ENCODE measurements around the gene ZNRF1. TPM values are rescaled to one million over a fixed set of nuclear protein-coding genes. Genes with fewer than 3 reads are reported as not detected.

ZNRF1 gene
- total RNA-seq, 4 donors from 2014 or later = 12.8 to 24.1 (median 19.0) TPM

DNA sequence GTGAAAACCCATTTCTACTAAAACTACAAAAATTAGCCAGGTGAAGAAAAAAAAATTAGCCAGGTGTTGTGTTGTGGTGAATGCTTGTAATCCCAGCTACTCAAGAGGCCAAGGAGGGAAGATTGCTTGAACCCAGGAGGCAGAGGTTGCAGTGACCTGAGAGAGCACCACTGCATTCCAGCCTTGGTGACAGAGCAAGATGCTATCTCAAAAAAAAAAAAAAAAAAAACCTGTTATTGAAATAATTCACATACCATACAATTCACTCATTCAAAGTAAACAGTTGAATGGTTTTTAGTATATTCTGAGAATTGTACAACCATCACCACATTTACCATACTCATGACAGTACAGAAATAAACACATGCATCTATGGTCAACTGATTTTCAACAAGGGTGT lies 31.0 kb downstream of the ZNRF1 start:
- TF ChIP-seq, protein P1, sequence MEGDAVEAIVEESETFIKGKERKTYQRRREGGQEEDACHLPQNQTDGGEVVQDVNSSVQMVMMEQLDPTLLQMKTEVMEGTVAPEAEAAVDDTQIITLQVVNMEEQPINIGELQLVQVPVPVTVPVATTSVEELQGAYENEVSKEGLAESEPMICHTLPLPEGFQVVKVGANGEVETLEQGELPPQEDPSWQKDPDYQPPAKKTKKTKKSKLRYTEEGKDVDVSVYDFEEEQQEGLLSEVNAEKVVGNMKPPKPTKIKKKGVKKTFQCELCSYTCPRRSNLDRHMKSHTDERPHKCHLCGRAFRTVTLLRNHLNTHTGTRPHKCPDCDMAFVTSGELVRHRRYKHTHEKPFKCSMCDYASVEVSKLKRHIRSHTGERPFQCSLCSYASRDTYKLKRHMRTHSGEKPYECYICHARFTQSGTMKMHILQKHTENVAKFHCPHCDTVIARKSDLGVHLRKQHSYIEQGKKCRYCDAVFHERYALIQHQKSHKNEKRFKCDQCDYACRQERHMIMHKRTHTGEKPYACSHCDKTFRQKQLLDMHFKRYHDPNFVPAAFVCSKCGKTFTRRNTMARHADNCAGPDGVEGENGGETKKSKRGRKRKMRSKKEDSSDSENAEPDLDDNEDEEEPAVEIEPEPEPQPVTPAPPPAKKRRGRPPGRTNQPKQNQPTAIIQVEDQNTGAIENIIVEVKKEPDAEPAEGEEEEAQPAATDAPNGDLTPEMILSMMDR (IDR thresholded peaks at IDR 0.05) = no peak
- TF ChIP-seq EP300 (IDR thresholded peaks at IDR 0.05) (no peak), POLR2A (IDR thresholded peaks at IDR 0.05) (no peak), POLR2AphosphoS5 (IDR thresholded peaks at IDR 0.05) (no peak)
- Histone ChIP-seq H3K36me3 (no peaks in the 10 kb centered on the region), H3K4me3 (no peak overlapping the region), H3K27me3 (no peaks in the 10 kb centered on the region), H3K4me1 (peaks cover 10 to 30% (median 22%) of the 10 kb centered on the region in 3 donors), H3K27ac (no peak overlapping the region), H3K9me3 (no peaks in the 10 kb centered on the region)
- ATAC-seq = no peak

DNA sequence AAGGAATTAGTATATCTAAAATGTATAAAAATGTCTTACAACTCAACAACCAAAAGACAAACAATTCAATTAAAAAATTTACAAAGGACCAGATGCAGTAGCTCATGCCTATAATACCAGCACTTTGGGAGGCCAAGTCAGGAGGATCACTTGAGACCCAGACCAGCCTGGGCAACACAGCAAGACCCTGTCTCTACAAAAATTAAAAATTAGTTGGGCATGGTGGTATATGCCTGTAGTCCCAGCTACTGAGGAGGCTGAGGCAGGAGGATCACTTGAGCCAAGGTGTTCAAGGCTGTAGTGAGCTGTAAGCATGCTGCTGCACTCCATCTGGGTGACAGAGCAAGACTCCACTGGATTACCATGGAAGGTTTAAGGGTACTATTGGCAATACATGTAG lies 33.8 kb downstream of the ZNRF1 start:
- H3K36me3 ChIP-seq = no peaks in the 10 kb centered on the region
- TF ChIP-seq POLR2A (IDR thresholded peaks at IDR 0.05) = no peak
- no peak for TF ChIP-seq POLR2AphosphoS5 (IDR thresholded peaks at IDR 0.05)
- no peak for TF ChIP-seq EP300 (IDR thresholded peaks at IDR 0.05)
- TF ChIP-seq, protein P1 (IDR thresholded peaks at IDR 0.05) = no peak
- H3K27ac ChIP-seq = no peak overlapping the region
- peaks cover 0 to 8% (median 0%) of the 10 kb centered on the region in 3 donors for H3K4me1 ChIP-seq
- H3K4me3 ChIP-seq = no peak overlapping the region
- no peaks in the 10 kb centered on the region for H3K27me3 ChIP-seq
- ATAC-seq = no peak
- no peaks in the 10 kb centered on the region for H3K9me3 ChIP-seq

DNA sequence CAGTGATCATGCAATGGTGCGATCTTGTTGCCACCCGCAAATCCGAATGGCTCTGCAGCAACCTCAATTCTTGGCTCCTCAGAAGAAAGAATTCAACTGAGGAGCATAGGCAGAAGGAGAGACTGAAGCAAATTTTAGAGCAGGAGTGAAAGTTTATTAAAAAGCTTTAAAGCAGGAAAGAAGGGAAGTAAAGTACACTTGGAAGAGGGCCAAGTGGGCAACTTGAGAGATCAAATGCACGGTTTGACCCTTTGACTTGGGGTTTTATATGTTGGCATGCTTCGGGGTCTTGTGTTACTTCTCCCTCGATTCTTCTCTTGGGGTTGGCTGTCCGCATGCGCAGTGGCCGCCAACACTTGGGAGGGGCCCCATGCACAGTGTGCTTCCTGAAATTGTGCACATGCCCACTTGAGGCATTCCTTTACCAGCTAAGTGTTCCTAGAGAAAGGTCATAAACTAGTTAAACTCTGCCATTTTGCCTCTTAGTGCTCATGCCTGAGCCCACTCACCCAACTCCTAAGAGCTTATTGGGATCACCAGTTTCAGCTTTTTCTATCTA lies 36.7 kb downstream of the ZNRF1 start:
- TF ChIP-seq POLR2AphosphoS5 (IDR thresholded peaks at IDR 0.05) (no peak), POLR2A (IDR thresholded peaks at IDR 0.05) (no peak), EP300 (IDR thresholded peaks at IDR 0.05) (no peak)
- TF ChIP-seq, protein P1 (IDR thresholded peaks at IDR 0.05) = no peak
- H3K36me3 ChIP-seq = no peaks in the 10 kb centered on the region
- H3K27me3 ChIP-seq = no peaks in the 10 kb centered on the region
- H3K27ac ChIP-seq = no peak overlapping the region
- H3K4me1 ChIP-seq = peaks cover 0 to 8% (median 0%) of the 10 kb centered on the region in 3 donors
- no peak overlapping the region for H3K4me3 ChIP-seq
- WGBS, 2 donors (ENCODE audit: low coverage in 1 of 2) = 76 to 92% methylated on average over 8 to 9 of the region's 9 CpGs
- ATAC-seq = no peak
- H3K9me3 ChIP-seq = peaks cover 0 to 11% (median 0%) of the 10 kb centered on the region in 3 donors

DNA sequence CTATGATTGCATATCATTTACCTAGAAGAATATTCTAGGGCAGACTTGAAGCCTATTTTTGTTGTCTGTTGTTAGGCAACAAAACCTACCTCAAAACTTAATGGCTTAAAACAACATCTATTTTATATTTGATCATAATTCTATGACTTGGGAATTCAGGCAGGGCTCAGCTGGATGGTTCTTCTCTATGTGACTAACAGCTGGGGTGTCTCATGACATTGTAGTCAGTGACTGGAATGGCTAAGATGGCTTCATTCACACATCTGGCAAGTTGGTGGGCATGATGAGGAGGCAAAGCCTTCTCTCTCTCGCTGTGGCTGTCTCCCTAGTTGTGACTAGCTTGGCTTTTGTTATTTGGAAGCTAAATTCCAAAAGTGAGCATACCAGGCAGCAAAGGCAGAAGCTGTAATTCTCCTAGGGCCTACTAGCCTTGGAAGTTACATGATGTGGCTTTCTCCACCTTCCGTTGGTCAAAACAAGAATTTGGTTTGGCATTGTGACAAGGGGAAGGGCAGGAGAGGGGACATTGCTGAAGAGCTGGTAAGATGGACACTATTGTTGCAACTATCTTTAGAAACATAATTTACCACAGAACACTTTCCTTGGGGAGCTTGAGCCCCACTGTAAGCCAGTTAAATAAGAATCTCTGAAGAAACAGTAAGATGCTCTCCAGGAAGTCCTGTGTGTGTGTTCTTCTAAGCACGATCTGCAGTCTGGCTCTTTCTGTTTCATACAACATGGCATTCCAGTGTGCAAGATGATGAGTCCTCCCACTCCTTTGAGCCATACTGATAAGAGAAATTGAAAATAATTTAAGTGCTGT lies 39.4 kb downstream of the ZNRF1 start:
- Histone ChIP-seq H3K4me1 (peaks cover 0 to 21% (median 6%) of the 10 kb centered on the region in 3 donors), H3K36me3 (no peaks in the 10 kb centered on the region), H3K9me3 (peaks cover 0 to 11% (median 0%) of the 10 kb centered on the region in 3 donors), H3K27ac (no peak overlapping the region), H3K4me3 (no peak overlapping the region), H3K27me3 (no peaks in the 10 kb centered on the region)
- WGBS, 2 donors (ENCODE audit: low coverage in 1 of 2) = 69 to 89% methylated on average over 1 of the region's 3 CpGs
- TF ChIP-seq, protein P1 (IDR thresholded peaks at IDR 0.05) = no peak
- TF ChIP-seq POLR2A (IDR thresholded peaks at IDR 0.05) (no peak), EP300 (IDR thresholded peaks at IDR 0.05) (no peak), POLR2AphosphoS5 (IDR thresholded peaks at IDR 0.05) (no peak)
- ATAC-seq = no peak

DNA sequence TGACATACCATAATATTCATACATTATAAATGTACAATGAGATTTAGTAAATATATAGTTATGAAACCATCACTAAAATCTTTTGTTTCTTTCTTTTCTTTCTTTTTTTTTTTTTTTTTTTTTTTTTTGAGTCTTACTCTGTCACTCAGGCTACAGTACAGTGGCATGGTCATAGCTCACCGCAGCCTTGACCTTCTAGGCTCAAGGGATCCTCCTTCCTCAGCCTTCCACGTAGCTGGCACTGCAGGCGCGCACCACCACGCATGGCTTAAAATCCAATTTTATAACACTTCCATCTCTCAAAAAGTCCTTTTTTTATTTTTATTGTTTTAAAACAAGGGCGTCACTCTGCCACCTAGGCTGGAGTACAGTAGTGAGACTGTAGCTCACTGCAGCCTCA lies 41.1 kb downstream of the ZNRF1 start:
- Histone ChIP-seq H3K27ac (no peak overlapping the region), H3K4me3 (no peak overlapping the region), H3K9me3 (peaks cover 0 to 11% (median 0%) of the 10 kb centered on the region in 3 donors), H3K4me1 (peaks cover under 1 to 32% (median 9%) of the 10 kb centered on the region in 3 donors), H3K27me3 (no peaks in the 10 kb centered on the region), H3K36me3 (no peaks in the 10 kb centered on the region)
- TF ChIP-seq EP300 (IDR thresholded peaks at IDR 0.05) = no peak
- WGBS, 2 donors (ENCODE audit: low coverage in 1 of 2) = 45 to 95% methylated on average over 4 to 6 of the region's 6 CpGs
- no peak for ATAC-seq
